AG09319 (cell line): ENCODE data around the gene XXYLT1.

ENCODE experiments used
- DNase-seq: peaks from one replicate; pipeline ENCODE4 v3.0.0-alpha.2; 2010; ENCODE audit warnings: low read depth; ENCODE audit errors: extremely low read depth
- TF ChIP-seq, protein P1 (sequence below): IDR thresholded peaks from 2 replicates; pipeline ENCODE4 v1.5.1; 2011; ENCODE audit warnings: low read depth, mild to moderate bottlenecking, inconsistent platforms, low read length, moderate library complexity

XXYLT1 gene

DNA sequence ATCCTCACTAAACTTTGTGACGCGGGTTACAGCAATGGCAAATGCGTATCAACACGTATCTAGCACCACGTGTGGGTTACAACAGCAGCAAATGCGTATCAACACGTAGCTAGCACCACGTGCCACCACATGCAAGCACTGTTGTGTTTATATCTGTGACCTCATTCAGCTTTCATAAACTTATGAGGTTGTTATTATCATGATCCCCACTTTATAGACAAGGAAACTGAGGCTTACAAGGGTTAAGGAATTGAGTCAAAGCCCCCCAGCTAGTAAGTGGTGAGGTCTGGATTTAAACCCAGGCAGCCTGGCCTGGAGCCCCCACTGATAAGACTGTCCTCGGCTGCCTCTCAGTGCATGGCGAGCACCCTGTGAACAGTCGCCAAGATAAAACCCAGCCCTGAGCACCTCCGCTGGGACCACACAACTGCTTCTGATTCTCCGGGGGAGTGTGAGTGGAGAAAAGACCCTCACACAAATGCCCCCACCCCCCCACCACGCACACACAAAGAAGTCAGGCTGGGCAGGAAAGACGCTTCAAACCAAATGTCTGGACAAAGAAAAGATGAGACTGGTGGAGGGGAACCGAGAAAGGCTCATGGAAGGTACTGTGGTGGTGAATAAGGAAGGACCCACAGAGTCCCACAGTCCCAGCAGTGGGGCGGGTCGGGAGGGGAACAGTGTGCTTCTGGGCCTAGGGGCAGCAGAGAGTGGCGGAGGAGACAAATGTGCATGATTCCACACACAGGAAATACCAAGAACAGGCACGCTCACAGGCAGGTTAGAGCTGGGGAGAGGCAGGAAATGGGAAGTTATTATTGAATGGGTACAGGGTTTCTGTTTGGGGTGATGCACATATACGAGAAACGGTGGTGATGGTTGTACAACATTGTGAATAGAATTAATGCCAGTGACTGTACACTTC, 173.4 kb downstream of the XXYLT1 start:
- no peak for DNase-seq
- TF ChIP-seq, protein P1, sequence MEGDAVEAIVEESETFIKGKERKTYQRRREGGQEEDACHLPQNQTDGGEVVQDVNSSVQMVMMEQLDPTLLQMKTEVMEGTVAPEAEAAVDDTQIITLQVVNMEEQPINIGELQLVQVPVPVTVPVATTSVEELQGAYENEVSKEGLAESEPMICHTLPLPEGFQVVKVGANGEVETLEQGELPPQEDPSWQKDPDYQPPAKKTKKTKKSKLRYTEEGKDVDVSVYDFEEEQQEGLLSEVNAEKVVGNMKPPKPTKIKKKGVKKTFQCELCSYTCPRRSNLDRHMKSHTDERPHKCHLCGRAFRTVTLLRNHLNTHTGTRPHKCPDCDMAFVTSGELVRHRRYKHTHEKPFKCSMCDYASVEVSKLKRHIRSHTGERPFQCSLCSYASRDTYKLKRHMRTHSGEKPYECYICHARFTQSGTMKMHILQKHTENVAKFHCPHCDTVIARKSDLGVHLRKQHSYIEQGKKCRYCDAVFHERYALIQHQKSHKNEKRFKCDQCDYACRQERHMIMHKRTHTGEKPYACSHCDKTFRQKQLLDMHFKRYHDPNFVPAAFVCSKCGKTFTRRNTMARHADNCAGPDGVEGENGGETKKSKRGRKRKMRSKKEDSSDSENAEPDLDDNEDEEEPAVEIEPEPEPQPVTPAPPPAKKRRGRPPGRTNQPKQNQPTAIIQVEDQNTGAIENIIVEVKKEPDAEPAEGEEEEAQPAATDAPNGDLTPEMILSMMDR = no peak

DNA sequence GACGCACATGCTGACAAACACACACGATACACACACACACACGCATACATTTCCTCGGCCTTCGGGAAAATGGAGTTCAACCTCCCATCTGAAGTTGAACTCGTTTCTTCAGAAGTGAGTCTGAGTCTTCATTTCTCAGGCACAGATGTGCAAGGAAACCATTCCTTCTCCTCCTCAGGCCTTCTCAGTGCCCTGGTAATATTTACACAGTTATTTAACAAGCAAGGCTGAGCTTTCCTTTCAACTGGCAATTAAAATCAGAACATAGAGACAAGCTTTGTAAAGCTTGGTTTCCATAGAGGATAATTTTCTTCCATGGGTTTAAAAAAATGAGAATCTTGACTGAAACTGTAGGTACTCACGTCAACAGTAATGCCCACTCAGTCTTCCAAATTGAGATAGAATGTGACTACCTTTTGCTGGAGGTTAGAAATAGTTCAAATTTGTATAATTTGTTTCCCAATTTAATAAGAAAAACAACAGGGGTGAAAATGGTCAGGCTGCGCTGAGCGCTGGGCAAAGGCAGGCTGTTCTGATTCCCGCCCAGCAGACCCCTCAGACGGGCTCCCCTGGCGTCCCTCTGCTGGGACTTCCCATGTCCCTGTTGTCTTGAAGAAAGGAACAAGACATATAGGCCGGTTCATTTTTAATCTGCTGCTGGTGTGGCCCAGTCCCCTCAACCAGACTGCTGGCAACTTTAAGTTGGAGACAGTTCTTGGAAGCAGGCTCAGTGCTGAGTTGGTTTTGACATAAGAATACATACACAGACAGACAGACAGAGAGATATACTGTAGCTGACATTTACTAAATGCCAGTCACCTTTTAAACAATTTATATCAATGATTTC, 174.3 kb downstream of the XXYLT1 start:
- TF ChIP-seq, protein P1 = no peak
- DNase-seq = no peak

DNA sequence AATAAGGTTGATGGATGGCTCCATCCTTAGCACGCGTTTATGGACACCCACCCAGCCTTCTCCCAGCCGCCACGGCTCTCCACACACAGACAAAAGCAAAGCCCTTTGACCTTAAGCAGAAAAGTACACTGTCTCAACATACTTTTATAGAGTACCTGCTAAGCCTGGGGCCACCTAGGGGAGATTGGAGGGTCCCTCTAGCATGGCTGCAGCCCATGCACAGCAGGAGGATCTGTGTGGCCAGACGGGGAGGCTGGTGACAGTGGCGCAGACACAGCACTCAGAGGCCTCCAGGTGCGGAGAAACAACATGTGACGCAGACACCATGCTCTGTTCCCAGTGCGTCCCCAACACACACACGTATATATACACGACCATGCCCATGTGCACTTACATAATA, 174.9 kb downstream of the XXYLT1 start:
- TF ChIP-seq, protein P1 = no peak
- no peak for DNase-seq

DNA sequence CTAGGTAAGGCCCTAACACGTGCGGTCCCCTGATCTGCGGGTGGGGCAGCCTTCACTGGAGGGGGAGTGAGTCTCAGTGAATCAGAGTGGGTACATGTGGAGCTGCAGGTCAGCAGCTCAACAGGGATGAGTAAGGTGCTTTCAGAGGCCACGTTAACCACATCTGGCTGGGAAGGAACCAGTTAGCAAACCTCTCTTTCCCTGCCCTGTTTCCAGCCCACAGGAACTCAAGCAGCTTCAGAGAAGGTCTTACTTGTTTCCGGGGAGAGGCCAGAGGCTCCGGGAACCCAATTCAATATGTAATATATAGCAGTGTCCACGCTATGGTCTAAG, 175.3 kb downstream of the XXYLT1 start:
- no peak for DNase-seq
- TF ChIP-seq, protein P1 = no peak

DNA sequence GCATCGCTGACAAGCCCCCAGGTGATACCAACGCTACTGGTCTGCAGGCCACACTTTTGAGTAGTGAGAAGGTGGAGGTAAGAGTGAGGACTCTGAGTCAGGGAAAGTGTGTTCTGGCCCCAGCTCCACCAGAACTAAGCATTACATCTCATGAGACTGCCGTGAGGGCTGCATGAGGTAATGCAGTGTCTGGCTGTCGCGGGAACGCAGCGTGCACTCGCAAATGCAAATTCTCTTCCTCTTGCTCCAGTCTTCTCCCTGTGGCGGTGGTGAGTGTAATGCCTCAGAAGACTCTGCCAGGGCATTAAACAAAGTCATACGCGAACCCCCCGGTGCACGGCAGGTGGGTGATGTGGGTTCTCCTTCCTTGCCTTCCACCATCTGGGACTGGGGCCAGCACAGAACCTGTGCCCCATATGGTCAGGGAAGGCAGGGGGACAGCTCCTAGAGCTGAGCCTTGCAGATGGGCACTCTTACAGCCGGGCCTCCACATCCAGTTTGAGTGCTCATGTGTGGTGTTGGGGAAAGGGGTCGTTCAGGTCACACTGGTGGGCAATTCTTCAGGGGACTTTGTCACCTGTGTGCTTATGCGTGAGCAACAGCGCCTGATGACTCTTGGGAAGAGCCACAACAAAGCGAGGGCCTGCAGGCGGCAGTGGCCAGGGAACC, 175.8 kb downstream of the XXYLT1 start:
- no peak for DNase-seq
- TF ChIP-seq, protein P1 = no peak

DNA sequence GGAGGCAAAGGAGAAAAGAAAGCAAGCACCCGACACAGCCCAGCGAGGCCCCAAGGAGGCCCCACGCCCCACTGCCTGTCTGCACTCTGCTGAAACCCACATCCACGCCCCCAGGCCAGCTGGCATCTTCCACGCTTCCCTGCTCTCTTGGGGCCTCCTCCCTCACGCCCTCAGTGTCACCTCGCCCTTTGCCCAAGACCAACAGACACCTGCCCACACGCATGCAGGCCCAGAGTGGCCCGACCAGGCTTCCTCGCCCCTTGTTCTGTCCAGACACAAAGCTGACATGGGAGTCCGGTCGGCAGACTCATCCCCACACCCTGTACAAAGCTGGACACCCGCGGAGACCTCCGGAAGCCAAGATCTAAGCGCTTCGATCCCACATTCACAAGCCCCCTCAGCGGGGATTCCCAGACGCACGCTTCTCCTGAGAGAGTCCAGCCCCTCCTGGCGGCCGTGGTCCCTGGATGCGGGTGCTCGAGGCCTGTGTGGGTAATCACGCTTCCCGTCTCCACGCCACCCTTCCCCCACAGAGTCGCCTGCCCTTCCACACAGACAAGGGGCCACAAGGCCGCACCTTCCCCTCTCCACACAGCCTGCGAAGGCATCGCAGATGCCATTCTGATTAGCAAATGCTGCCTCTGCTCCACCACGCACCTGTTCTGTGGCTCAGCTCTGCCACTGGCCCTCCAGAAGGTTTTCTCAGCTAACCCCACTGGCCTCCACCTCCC, 176.6 kb downstream of the XXYLT1 start:
- TF ChIP-seq, protein P1 = no peak
- DNase-seq = no peak
